Breast epithelium (tissue), 4 donors: ENCODE measurements around the gene F5. TPM values are rescaled to one million over a fixed set of nuclear protein-coding genes. Genes with fewer than 3 reads are reported as not detected.

Experiments
- DNase-seq, 2 donors: peaks; one replicate each; pipeline ENCODE4 v3.0.0-alpha.2; 2019; ENCODE audit warnings: low spot score in 2 of 2
- H3K27ac ChIP-seq, 2 donors: fragments of 200-600 bp; sonication (generic) in 1 of 2; one replicate each; pipeline ENCODE4 v1.5.1; 2016 to 2019; ENCODE audit warnings: mild to moderate bottlenecking in 1 of 2
- H3K27me3 ChIP-seq, 2 donors: fragments of 200-600 bp; sonication (generic) in 1 of 2; one replicate each; pipeline versions ENCODE4 v1.5.1 to v1.6.0; 2017 to 2019; ENCODE audit warnings: control low read depth in 1 of 2, mild to moderate bottlenecking in 1 of 2
- H3K36me3 ChIP-seq: fragments of 200-600 bp; one replicate; pipeline ENCODE4 v1.5.1; 2019
- H3K4me1 ChIP-seq, 2 donors: fragments of 200-600 bp; sonication (generic); one replicate each; pipeline ENCODE4 v1.5.1; 2016 to 2019; ENCODE audit warnings: control low read depth in 1 of 2
- H3K4me3 ChIP-seq, 3 donors: fragments of 200-600 bp; sonication (generic); 1 replicate in 2 of 3; 2 replicates in 1 of 3; pipeline ENCODE4 v1.5.1; 2016 to 2019; ENCODE audit warnings: mild to moderate bottlenecking in 3 of 3, moderate library complexity in 2 of 3
- H3K9me3 ChIP-seq, 2 donors: fragments of 200-600 bp; sonication (generic) in 1 of 2; one replicate each; pipeline ENCODE4 v1.5.1; 2016 to 2019; ENCODE audit warnings: control low read depth in 1 of 2
- POLR2A ChIP-seq: fragments of 450-650 bp; IDR thresholded peaks from one replicate; pipeline ENCODE4 v1.6.1; 2016; ENCODE audit warnings: antibody characterized with exemption, mild to moderate bottlenecking, moderate library complexity
- POLR2AphosphoS5 ChIP-seq, 3 donors: sonication (generic); formaldehyde crosslinking; IDR thresholded peaks; one replicate each; pipeline ENCODE4 v1.6.1; 2017; ENCODE audit warnings: antibody characterized with exemption in 3 of 3
- intact Hi-C: fragments of 100-400 bp; cut with DNase I; formaldehyde crosslinking; loops from one replicate; pipeline ENCODE4 v1.15.1; 2023; ENCODE audit warnings: low total_unique reads
- total RNA-seq, 3 donors: library from RNA; depleted of rRNA; stranded (reverse); fragments of >200 nt; gene quantifications; one replicate each; pipeline ENCODE4 v1.1.0, GENCODE V29; 2016
- TF ChIP-seq, protein P1 (sequence below), 3 donors: fragments of 450-650 bp; IDR thresholded peaks; one replicate each; pipeline ENCODE4 v1.5.1; 2016 to 2017; ENCODE audit warnings: antibody characterized with exemption in 3 of 3, mild to moderate bottlenecking in 3 of 3, moderate library complexity in 3 of 3

F5 gene
- total RNA-seq, 3 donors from 2014 or later = 0.44 to 7.4 (median 1.3) TPM

DNA sequence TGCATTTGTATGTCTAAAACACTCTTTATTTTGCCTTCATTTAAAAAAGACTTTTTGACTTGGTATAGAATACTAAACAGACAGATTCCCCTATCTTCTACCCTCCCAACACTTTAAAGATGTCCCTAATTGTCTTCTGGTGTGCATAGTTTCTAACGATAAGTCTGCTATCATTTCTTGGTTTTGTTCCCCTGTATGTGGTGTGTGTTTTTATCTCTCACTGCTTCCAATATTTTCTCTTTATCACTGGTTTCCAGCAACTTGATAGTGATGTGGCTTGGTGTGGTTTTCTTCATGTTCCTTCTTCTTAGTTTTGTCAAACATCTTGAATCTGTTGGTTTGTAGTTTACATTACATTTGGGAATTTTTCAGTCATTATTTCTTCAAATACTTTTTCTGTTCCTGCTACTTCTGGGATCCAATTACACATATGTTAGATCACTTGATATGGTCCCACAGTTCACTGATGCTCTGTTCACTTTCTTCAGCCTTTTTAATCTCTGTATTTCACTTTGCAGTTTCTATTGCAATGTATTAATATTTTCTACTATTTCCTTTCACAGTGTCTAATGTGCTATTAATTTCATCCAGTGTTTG is 23.2 kb downstream of the F5 start:
- Histone ChIP-seq H3K9me3 (peaks cover 0 to 8% of the 10 kb centered on the region in 2 donors), H3K36me3 (no peaks in the 10 kb centered on the region), H3K27ac (no peak overlapping the region), H3K4me3 (no peak overlapping the region), H3K4me1 (no peaks in the 10 kb centered on the region), H3K27me3 (no peaks in the 10 kb centered on the region)
- DNase-seq = no peak
- TF ChIP-seq POLR2AphosphoS5 (IDR thresholded peaks at IDR 0.05) = no peak
- no peak for TF ChIP-seq POLR2A
- TF ChIP-seq, protein P1, sequence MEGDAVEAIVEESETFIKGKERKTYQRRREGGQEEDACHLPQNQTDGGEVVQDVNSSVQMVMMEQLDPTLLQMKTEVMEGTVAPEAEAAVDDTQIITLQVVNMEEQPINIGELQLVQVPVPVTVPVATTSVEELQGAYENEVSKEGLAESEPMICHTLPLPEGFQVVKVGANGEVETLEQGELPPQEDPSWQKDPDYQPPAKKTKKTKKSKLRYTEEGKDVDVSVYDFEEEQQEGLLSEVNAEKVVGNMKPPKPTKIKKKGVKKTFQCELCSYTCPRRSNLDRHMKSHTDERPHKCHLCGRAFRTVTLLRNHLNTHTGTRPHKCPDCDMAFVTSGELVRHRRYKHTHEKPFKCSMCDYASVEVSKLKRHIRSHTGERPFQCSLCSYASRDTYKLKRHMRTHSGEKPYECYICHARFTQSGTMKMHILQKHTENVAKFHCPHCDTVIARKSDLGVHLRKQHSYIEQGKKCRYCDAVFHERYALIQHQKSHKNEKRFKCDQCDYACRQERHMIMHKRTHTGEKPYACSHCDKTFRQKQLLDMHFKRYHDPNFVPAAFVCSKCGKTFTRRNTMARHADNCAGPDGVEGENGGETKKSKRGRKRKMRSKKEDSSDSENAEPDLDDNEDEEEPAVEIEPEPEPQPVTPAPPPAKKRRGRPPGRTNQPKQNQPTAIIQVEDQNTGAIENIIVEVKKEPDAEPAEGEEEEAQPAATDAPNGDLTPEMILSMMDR (IDR thresholded peaks at IDR 0.05) = no peak
- intact Hi-C loops = no loop called here

DNA sequence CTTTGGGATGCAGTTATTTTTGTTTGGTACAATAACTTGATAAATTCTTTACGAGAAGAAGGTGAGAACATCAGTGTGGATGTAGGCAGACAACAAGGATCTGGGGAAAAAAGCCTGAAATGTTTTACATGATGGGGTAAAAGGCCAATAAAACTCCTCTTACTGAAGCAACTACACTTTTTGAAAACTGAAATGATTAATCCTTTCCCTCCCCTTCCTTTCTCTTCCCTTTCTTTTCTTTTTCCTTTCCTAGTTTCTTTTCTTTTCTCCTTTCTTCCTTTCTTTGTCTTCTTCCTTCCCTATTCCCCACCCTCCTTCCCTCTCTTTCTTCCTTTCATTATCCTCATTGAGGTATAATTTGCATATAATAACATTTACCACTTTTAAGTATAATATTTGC is 24.6 kb downstream of the F5 start:
- intact Hi-C loops = no loop called here
- DNase-seq = no peak
- Histone ChIP-seq H3K27me3 (no peaks in the 10 kb centered on the region), H3K36me3 (no peaks in the 10 kb centered on the region), H3K4me3 (no peak overlapping the region), H3K4me1 (no peaks in the 10 kb centered on the region), H3K27ac (no peak overlapping the region), H3K9me3 (peaks cover 0 to 8% of the 10 kb centered on the region in 2 donors)
- TF ChIP-seq POLR2A (no peak), POLR2AphosphoS5 (IDR thresholded peaks at IDR 0.05) (no peak)
- TF ChIP-seq, protein P1 (IDR thresholded peaks at IDR 0.05) = no peak

DNA sequence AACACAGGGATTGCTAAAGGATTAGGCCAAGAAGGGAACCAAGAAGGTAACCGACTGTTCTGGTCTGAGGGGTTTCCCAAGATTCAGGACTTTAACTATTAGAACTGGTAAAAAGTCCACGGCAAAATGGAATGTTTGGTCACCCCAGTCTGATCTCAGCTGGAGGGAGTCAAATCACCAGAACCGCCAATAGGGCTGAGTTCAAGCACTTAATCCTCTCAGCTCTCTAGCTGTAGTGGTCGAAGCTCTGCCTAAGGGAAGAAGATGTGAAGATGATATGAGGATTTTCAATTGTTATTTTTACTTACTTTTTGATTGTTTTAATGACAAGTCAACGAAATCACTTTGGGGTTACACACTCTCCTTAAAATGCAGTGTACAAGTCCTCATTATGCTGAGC is 29.1 kb downstream of the F5 start:
- TF ChIP-seq POLR2AphosphoS5 (IDR thresholded peaks at IDR 0.05) (no peak), POLR2A (no peak)
- TF ChIP-seq, protein P1 (IDR thresholded peaks at IDR 0.05) = no peak
- Histone ChIP-seq H3K4me1 (no peaks in the 10 kb centered on the region), H3K27ac (no peak overlapping the region), H3K36me3 (no peaks in the 10 kb centered on the region), H3K9me3 (no peaks in the 10 kb centered on the region), H3K27me3 (no peaks in the 10 kb centered on the region), H3K4me3 (no peak overlapping the region)
- DNase-seq = no peak
- intact Hi-C loops = no loop called here

DNA sequence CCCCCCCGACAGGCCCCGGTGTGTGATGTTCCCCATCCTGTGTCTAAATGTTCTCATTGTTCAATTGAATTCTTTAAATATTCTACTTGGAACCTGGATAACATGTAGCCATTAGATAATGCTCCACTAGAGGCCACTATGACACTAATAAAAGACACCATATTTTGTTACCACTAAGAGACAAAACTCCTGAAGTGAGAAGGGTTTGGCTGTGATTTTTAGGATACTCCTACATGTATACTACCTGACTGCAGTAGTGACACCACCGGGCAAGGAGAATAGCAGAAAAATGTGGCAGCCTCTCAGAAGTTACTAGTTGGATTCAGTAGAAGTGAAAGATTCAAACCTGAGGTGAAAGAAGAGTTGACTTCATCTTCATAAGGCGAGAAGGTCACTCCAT is 36.0 kb downstream of the F5 start:
- intact Hi-C loops = no loop called here
- no peak for DNase-seq
- H3K36me3 ChIP-seq = no peaks in the 10 kb centered on the region
- H3K9me3 ChIP-seq = no peaks in the 10 kb centered on the region
- TF ChIP-seq, protein P1 (IDR thresholded peaks at IDR 0.05) = peak; percentile 11 to 49 (median 37)
- TF ChIP-seq POLR2A (no peak), POLR2AphosphoS5 (IDR thresholded peaks at IDR 0.05) (no peak)
- H3K4me3 ChIP-seq = no peak overlapping the region
- no peaks in the 10 kb centered on the region for H3K4me1 ChIP-seq
- no peaks in the 10 kb centered on the region for H3K27me3 ChIP-seq
- H3K27ac ChIP-seq = no peak overlapping the region

DNA sequence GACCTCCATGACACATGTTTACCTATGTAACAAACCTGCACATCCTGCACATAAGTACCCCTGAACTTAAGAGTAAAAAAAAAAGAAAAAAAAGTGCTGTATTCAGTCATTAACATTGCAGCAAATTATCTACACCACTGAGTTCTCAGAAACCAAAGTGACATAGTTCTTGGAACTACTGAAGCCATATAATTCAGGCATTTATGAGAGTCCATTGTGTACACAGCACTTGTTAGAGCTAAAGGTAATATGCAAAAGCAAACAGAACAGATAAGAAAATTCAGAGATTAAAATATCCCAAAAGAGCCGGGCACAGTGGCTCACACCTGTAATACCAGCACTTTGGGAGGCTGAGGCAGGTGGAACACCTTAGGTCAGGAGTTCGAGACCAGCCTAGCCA is 38.0 kb downstream of the F5 start:
- no peak overlapping the region for H3K27ac ChIP-seq
- TF ChIP-seq, protein P1 (IDR thresholded peaks at IDR 0.05) = no peak
- no peak for TF ChIP-seq POLR2A
- no peak for TF ChIP-seq POLR2AphosphoS5 (IDR thresholded peaks at IDR 0.05)

More for the DNA sequence above, 38.0 kb downstream of the F5 start:
- intact Hi-C loops = no loop called here
- Histone ChIP-seq H3K4me1 (no peaks in the 10 kb centered on the region), H3K9me3 (no peaks in the 10 kb centered on the region), H3K27me3 (no peaks in the 10 kb centered on the region), H3K36me3 (no peaks in the 10 kb centered on the region), H3K4me3 (no peak overlapping the region)
- DNase-seq = no peak
